Left lung (tissue), 10 donors: Measurements from ENCODE around the gene PHACTR2. TPM values are rescaled to one million over a fixed set of nuclear protein-coding genes. Genes with fewer than 3 reads are reported as not detected.

Experiments
- ATAC-seq: fragments of 200-7000 bp; cut with Tn5 transposase; one replicate; pipeline ENCODE4 v1.9.1; 2020; ENCODE audit warnings: moderate library complexity
- DNase-seq, 4 donors: peaks; one replicate each; pipeline ENCODE4 v3.0.0-alpha.2; 2013 to 2020
- H3K27ac ChIP-seq, 2 donors: fragments of 200-600 bp; sonication (generic) in 1 of 2; one replicate each; pipeline versions ENCODE4 v1.5.0 to v1.8.0; 2020 to 2021
- H3K27me3 ChIP-seq, 2 donors: fragments of 200-600 bp; sonication (generic) in 1 of 2; one replicate each; pipeline versions ENCODE4 v1.5.0 to v1.8.0; 2020 to 2021
- H3K36me3 ChIP-seq, 2 donors: fragments of 200-600 bp; sonication (generic) in 1 of 2; one replicate each; pipeline versions ENCODE4 v1.5.0 to v1.8.0; 2020 to 2021
- H3K4me1 ChIP-seq, 2 donors: fragments of 200-600 bp; one replicate each; pipeline ENCODE4 v1.8.0; 2021
- H3K4me3 ChIP-seq, 2 donors: fragments of 200-600 bp; sonication (generic) in 1 of 2; one replicate each; pipeline versions ENCODE4 v1.5.0 to v1.8.0; 2020 to 2021; ENCODE audit warnings: mild to moderate bottlenecking in 1 of 2
- H3K9me3 ChIP-seq, 2 donors: fragments of 200-600 bp; sonication (generic) in 1 of 2; one replicate each; pipeline versions ENCODE4 v1.5.0 to v1.8.0; 2020 to 2021
- intact Hi-C, 2 donors: fragments of 100-400 bp; cut with DNase I; formaldehyde crosslinking; loops; one replicate each; pipeline versions ENCODE4 v1.11.2 to v1.14.2; 2022
- polyA plus RNA-seq, 6 donors: library from polyadenylated mRNA; unstranded; fragments of 120-200 nt; gene quantifications; one replicate each; pipeline ENCODE4 v1.2.1, GENCODE V29; 2013; ENCODE audit not compliant: insufficient read length in 6 of 6
- total RNA-seq, 2 donors: library from RNA; stranded (reverse); fragmentation: NEBNext Ultra II Directional; extraction: Animal tissue kit (Norgen Biotek cat#: 25700); gene quantifications; one replicate each; pipeline ENCODE4 v1.2.1, GENCODE V29; 2021
- TF ChIP-seq, protein P1 (sequence below), 2 donors: fragments of 200-600 bp; sonication (generic) in 1 of 2; IDR thresholded peaks; one replicate each; pipeline versions ENCODE4 v1.5.0 to v1.8.0; 2021; ENCODE audit warnings: antibody characterized with exemption in 2 of 2
- donor health status: DM: no; HTN: yes; CAD: no.
- donor health status: DM: no; HTN: no; CAD: no.

The PHACTR2 gene
- total and polyA plus RNA-seq, 8 donors, result 43.7 to 71.1 (median 49.8) TPM

DNA sequence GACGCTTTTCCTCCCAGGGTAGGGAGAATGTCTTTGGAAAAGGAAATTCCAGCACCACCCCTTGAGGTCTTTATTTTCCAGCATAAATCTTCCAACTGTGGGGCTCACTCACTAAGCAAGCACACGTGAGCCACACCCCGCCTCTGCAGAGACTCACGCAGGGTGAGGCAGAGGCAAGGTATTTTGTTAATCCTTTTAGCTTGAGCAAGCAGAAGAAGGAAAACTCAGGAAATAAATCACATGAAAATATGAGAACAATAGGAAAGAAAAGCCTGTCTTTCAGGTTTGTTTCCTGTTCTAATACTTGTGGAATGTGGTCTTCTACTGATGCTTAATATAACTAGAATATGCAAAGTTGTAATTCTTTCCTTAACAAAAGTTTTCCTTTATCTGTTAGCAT lies 4.1 kb upstream of the PHACTR2 start:
- intact Hi-C loops, result no loop called here
- peak in 1 of 4 donors; percentile 65 for DNase-seq

DNA sequence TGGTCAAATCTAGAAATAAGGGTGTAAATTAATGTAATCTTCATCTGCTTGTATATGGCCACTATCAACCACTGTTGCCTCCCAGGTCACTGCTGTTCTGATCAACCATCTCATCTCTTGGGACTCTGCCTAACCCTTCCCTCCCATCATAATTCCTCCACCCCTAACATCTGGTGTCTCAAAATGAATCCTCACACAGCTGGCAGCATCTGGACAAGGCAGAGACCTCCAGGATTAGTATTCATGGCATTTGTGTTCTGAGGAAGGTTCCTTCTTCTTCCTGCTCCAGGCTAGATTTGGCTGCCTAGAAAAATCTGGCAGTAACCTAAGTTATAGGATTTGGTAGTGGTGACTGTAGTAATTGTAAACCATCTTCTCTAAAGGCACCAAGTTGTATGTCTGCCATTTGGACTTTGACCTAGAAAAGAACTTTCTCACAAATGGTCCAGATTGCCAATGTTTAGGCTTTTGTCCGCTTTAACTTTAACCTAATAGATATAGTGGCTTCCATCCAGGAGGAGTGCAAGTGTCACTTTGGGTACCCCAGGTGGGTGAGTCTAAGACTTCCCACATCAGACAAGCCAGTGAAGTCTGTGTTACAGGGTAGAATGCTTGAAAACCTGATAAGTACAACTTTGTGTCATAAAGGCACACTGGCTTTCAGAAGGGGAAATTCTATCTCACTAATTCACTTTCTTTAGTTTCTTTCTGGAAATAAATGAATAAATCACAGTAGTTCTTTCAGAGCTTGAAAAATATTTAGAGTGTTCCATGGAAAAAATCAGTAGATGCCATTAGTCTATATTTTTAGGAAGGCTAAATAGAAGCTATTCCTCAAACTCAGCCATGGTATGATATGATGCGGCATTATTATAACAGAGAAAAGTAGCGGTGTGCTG lies 3.0 kb upstream of the PHACTR2 start:
- TF ChIP-seq, protein P1, sequence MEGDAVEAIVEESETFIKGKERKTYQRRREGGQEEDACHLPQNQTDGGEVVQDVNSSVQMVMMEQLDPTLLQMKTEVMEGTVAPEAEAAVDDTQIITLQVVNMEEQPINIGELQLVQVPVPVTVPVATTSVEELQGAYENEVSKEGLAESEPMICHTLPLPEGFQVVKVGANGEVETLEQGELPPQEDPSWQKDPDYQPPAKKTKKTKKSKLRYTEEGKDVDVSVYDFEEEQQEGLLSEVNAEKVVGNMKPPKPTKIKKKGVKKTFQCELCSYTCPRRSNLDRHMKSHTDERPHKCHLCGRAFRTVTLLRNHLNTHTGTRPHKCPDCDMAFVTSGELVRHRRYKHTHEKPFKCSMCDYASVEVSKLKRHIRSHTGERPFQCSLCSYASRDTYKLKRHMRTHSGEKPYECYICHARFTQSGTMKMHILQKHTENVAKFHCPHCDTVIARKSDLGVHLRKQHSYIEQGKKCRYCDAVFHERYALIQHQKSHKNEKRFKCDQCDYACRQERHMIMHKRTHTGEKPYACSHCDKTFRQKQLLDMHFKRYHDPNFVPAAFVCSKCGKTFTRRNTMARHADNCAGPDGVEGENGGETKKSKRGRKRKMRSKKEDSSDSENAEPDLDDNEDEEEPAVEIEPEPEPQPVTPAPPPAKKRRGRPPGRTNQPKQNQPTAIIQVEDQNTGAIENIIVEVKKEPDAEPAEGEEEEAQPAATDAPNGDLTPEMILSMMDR (IDR thresholded peaks at IDR 0.05), result no peak
- Histone ChIP-seq H3K9me3 (no peaks in the 10 kb centered on the region), H3K4me3 (no peak overlapping the region), H3K4me1 (peaks cover 7 to 40% of the 10 kb centered on the region in 2 donors), H3K36me3 (no peaks in the 10 kb centered on the region), H3K27me3 (no peaks in the 10 kb centered on the region), H3K27ac (peak overlapping the region; percentile 53 to 56)
- ATAC-seq (no peak), DNase-seq (peak in 1 of 4 donors; percentile 57)
- intact Hi-C loops, result no loop called here

More for the DNA sequence above, 4.1 kb upstream of the PHACTR2 start:
- Histone ChIP-seq H3K9me3 (no peaks in the 10 kb centered on the region), H3K27ac (peak overlapping the region; percentile 53 to 56), H3K4me3 (no peak overlapping the region), H3K4me1 (peaks cover 7 to 30% of the 10 kb centered on the region in 2 donors), H3K36me3 (no peaks in the 10 kb centered on the region), H3K27me3 (no peaks in the 10 kb centered on the region)
- TF ChIP-seq, protein P1 (IDR thresholded peaks at IDR 0.05), result no peak
- peak; percentile 58 for ATAC-seq

DNA sequence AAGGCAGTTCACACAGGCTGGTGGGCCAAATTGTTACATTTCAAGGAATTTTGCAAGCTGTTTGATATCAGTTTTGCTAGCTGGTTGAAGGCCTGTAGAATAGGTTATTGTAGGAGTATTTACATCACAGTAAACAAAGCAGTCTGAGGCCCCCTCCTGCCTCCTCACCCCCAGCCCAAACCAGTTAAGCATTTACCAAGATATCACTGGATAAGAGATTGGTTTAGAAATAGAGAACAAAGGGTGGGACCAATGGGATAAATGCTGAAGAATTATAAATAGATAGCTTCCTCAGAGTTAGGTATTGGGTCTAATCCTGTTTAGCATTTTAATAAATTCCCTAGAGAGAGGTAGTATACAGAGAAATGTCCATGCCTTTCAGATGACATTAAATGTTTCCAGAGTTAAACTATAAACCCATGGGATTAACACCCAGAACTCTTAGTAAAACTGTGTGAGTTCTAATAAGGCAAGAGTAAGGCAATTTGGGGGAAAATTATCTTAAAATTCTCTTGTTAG lies 2.3 kb upstream of the PHACTR2 start:
- Histone ChIP-seq H3K27me3 (no peaks in the 10 kb centered on the region), H3K9me3 (no peaks in the 10 kb centered on the region), H3K4me1 (peaks cover 7 to 46% of the 10 kb centered on the region in 2 donors), H3K27ac (no peak overlapping the region), H3K4me3 (no peak overlapping the region), H3K36me3 (no peaks in the 10 kb centered on the region)
- intact Hi-C loops, result no loop called here
- TF ChIP-seq, protein P1 (IDR thresholded peaks at IDR 0.05), result no peak
- DNase-seq, result no peak
- ATAC-seq, result no peak

DNA sequence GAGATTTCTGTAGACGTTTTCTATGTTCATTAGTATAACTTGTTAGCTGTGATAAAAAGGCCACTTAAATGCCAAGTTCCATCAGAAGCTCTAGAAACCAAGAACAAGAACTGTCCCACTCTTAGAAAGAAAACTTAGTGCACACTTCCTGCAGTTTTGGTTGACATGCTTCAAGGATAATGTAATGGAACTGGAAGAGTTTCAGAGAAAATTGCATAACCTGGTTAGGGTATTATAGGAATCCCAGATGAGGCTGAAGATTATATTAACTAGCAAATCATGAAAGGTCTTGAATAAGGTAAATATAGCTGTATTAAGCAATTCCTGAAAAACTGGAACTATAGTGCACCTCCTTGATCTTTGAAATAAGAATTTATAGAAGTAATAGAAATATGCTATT lies 1.8 kb upstream of the PHACTR2 start:
- TF ChIP-seq, protein P1 (IDR thresholded peaks at IDR 0.05), result no peak
- no peaks in the 10 kb centered on the region for H3K36me3 ChIP-seq
- H3K4me1 ChIP-seq, result peaks cover 7 to 50% of the 10 kb centered on the region in 2 donors
- DNase-seq (no peak), ATAC-seq (no peak)
- peak overlapping the region in 1 of 2 donors; percentile 4 for H3K27ac ChIP-seq
- no peaks in the 10 kb centered on the region for H3K27me3 ChIP-seq
- no peaks in the 10 kb centered on the region for H3K9me3 ChIP-seq
- H3K4me3 ChIP-seq, result no peak overlapping the region
- intact Hi-C loops, result no loop called here

DNA sequence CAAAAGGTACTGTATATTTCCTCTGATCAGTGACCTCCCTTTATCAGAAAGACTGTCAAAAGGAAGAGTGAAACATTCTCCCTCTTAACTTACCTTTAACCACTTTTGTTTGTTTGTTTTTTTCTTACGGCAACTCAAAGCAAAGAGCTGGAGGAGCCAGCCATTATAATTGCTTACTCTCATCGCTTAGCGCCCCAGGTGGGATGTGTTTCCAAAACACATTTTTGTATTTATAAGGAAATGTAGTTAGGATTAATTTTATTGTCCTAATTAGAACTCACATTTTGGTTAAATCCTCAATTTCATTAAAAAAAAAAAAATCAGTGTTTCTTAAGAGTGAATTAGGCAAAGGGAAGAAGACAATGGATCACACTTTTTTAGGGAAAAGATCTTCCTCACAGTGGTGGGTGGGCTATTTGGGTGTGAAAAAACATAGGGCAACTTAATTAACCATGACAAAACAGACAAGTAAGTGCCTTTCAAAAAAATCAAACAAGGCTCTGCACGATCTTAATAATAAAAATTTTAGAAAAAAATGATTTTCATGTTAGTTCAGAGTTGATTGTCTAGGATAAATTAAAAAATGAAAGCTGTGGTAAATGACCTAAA lies 1.2 kb upstream of the PHACTR2 start:
- ATAC-seq, result no peak
- peaks cover 7 to 53% of the 10 kb centered on the region in 2 donors for H3K4me1 ChIP-seq
- TF ChIP-seq, protein P1 (IDR thresholded peaks at IDR 0.05), result no peak
- peak overlapping the region in 1 of 2 donors; percentile 4 for H3K27ac ChIP-seq
- no peaks in the 10 kb centered on the region for H3K27me3 ChIP-seq
- intact Hi-C loops, result no loop called here
- no peaks in the 10 kb centered on the region for H3K9me3 ChIP-seq
- no peak overlapping the region for H3K4me3 ChIP-seq
- DNase-seq, result no peak
- H3K36me3 ChIP-seq, result no peaks in the 10 kb centered on the region
